ENCODE measurements around the gene PDGFRA. TPM values are rescaled to one million over a fixed set of nuclear protein-coding genes. Genes with fewer than 3 reads are reported as not detected.

The PDGFRA gene
- total RNA-seq, 2 experiments from 2014 or later, result not detected

Other genes starting within 250 kb of the PDGFRA start
- gene CHIC2, start 164.7 kb upstream of the PDGFRA start, total RNA-seq, result 10 to 100 TPM; 14.6 to 17.1 TPM
- not detected for gene GSX2, start 129.1 kb upstream of the PDGFRA start, total RNA-seq